Measurements from ENCODE around the gene GSN.

GSN gene

DNA sequence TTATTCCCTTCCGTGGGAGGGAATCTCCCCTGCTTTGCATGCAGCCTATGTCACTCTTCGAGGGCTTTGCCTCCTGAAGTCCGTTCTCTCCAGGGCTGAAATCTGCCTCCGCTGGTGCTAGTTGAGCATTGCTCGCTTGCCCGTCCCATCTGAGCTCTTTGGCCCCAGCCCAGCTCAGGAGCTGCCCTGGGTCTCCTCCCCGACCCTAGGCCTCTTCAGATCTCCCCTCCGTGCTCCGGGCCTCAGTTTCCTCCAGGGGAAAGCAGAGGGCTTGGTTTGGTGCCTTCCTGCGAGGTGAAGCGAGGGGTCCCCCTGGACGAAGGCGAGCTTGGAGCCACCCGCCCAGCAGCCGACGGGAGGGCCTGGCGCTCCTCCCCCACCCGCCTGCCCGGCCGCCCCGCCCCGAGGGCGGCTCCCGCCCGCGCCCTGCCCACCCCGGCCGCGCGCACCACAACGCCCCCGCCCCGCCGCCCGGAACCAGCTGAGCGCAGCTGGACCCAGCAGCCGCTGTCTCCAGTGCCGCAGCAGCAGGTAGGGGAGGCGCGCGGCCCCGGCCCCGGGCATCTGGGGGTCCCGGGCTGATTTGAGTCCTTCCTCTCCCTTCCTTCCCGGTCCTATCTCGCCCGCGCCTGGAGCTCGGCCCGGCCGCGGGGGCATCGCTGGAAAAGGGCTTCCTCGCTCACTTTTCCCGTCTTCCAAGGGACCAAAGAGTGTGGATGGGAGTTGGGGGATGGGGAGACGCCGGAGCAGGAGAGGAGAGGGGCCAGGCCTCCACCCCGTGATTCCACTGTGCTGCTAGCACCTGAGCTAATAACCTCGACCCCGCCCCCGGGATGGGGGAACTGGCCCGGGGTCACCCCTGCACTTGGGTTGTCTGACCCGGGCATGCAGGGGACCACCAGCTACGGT lies at the start of gene GSN:
Gene GSN, plus strand, starts transcription at position 474 of the 909 bp plus-strand sequence. CDS start 33,810 bp downstream, outside the sequence.
- in situ Hi-C loops (cut with MboI; ENCODE audit: low sequenced_read_pairs): no loop called here

- in situ Hi-C loops (cut with MboI; ENCODE audit: low sequenced_read_pairs): loop anchor here (10.0 kb wide), 1 partner anchor 96 kb away; no protein-coding TSS in a partner anchor
Measured at GRCh38 chr9:121218357-121219027, 49.5 kb upstream of the GSN start.

- in situ Hi-C loops (cut with MboI; ENCODE audit: low sequenced_read_pairs): loop anchor here (10.0 kb wide), 1 partner anchor 95 kb away; no protein-coding TSS in a partner anchor
Measured at GRCh38 chr9:121219530-121219929, 48.4 kb upstream of the GSN start.

GRCh38 chr9:121220996-121221663 lies 46.8 kb upstream of the GSN start:
- in situ Hi-C loops (cut with MboI; ENCODE audit: low sequenced_read_pairs): no loop called here

DNA sequence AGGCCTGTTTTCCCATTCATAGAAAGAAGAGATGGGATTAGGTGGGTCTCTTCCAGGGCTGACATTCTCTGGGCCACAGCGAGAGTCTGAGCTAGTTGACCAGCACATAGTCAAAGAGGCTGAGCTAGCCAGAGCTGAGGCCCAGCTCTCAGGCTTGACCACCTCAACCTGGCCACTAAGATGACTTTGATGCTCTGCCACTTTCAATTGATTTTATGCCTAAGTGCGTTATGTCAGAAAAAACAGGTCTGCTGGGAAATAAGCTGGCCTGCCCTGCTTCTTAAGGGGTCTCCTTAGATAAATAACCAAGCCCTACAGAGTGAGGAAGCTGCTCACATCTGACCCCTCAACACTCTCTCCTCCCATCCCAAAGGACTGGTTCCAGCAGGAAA lies 46.3 kb upstream of the GSN start:
- in situ Hi-C loops (cut with MboI; ENCODE audit: low sequenced_read_pairs): no loop called here

DNA sequence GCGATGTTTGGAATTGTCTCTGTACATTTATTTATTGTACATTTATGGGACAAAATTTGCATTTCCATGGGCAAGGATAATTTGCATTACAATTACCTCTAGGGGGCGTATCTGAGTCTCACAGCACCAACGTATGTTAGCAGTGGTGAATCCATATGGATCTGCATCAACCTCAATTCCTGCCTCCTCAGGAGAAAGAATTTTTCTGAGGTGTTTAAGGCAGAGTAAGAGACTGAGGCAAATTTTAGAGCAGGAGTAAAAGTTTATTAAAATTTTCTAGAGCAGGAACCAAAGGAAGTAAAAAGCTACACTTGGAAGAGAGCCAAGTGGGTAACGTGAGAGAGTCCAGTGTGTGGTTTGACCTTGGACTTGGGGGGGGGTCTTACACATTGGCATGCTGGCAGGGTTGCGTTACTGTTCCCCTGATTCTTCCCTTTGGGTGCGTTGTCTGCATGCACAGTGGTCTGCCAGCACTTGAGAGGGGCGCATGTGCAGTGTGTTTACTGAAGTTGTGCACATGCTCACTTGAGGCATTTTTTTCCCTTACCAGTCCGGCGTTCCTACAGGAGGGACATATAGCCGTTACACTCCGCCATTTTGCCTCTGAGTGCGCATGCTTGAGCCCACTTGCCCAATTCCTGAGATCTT lies 45.3 kb upstream of the GSN start:
- in situ Hi-C loops (cut with MboI; ENCODE audit: low sequenced_read_pairs): no loop called here

DNA sequence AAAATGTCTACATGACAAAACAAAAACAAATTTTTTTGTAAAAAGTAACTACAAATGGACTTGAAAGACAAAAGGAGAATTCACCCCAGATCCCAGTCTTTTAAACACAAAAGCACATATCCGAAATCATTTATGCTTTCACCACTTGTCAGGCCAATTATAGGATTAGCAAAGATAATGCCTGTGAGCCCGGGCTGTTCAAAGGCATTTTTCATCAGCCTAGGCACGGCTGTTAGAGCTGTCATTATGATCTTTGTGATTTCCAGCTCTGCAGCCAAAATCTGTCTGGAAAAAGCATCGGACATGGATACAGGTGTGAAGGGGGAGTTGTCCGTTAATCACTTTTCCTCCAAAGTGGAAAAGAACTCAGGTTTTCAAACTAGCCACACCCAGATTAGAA lies 42.7 kb upstream of the GSN start:
- in situ Hi-C loops (cut with MboI; ENCODE audit: low sequenced_read_pairs): no loop called here

- in situ Hi-C loops (cut with MboI; ENCODE audit: low sequenced_read_pairs): no loop called here
Measured at GRCh38 chr9:121226175-121226574, 41.8 kb upstream of the GSN start.

DNA sequence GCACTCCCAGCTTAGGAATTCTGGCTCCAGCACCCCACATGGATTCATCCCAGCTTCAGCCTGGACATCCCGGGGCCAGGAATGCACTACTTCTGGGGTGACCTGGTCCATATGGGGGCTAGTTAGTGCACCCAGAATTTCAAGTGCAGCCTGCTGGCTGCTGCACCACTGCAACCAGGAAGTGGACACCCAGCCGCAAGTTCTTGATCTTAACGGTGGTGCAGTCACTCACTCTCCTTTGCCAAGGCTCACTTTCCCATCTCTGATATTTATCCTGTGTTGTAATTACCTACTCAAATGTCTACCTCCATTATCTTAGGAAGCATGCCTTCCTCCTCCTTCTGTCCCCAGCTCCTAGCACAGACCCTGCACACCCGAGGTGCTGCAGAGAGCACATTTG lies 40.1 kb upstream of the GSN start:
- in situ Hi-C loops (cut with MboI; ENCODE audit: low sequenced_read_pairs): no loop called here

DNA sequence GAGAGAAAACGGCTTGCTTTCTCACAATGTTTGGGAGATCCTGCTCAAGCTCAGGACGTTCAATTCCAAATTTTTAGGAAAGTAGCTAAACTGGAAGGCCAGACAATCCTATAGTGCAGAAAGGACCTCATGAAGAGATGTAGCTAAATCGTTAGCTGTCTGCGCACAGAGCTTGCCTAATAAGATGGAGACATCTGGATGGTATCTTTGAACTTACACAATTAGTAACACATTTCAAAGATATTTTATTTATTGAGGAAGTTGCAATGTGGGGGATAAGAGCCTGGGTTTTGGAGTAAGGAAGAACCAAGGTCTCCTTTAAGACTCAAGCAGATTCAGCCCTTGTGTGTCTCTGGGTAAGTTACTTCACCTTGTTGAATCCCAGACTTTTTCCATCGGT lies 37.7 kb upstream of the GSN start:
- in situ Hi-C loops (cut with MboI; ENCODE audit: low sequenced_read_pairs): no loop called here

- in situ Hi-C loops (cut with MboI; ENCODE audit: low sequenced_read_pairs): no loop called here
Measured at GRCh38 chr9:121232251-121232650, 35.7 kb upstream of the GSN start.

- in situ Hi-C loops (cut with MboI; ENCODE audit: low sequenced_read_pairs): no loop called here
Measured at GRCh38 chr9:121233906-121234831, 33.8 kb upstream of the GSN start.

DNA sequence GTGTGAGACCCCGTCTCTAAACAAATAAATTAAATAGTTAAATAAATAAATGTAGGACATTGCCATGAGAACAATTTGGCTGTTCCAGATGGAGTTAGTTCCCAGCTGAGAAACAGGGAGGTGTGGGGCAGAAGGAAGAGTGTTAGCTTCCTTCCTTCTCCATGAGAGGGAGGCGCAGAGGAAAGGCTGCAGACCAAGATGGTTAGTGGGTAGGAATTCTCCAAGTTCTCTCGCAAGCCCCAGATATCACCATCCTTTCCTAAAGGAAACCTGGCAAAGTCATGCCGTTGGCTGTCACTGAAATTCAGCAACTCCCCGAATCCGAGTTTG lies 33.2 kb upstream of the GSN start:
- in situ Hi-C loops (cut with MboI; ENCODE audit: low sequenced_read_pairs): no loop called here

DNA sequence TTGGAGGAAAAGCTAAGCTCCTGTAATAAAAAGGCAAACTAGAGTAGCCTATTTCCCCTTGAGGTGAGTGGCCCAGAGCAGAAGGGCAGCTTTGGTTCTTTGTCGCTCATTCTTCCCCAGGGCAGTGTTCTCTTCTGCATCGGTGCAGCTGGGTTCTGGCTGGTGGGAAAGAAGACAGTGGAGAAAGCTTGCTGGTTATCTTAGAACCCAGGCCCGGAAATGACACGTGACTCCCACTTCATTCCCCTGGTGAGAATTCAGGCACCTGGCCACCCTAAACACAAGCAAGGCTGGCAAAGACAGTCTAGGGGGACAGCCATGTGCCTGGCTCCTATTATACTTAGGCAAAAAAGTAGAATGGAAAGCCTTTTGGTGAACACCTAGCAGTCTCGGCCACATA lies 32.5 kb upstream of the GSN start:
- in situ Hi-C loops (cut with MboI; ENCODE audit: low sequenced_read_pairs): no loop called here

- in situ Hi-C loops (cut with MboI; ENCODE audit: low sequenced_read_pairs): no loop called here
Measured at GRCh38 chr9:121237916-121238315, 30.0 kb upstream of the GSN start.

- in situ Hi-C loops (cut with MboI; ENCODE audit: low sequenced_read_pairs): no loop called here
Measured at GRCh38 chr9:121239071-121239470, 28.9 kb upstream of the GSN start.

DNA sequence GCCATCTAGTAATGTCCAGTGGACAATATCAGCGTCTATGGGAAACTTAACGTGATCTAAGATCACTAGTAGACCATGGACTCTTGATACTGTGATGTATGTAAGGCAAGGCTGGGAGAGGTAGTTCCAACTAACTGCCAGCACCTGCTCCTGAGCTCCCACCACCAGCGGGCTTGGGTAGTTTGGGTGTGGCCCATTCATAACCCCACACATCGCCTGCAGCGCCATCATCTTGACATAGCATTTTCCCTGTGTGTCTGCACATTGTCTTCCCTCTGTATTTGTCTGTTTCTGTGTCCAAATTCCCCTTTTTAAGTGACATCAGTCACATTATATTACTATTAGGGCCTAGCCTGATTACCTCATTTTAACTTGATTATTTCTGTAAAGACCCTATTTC lies 28.1 kb upstream of the GSN start:
- in situ Hi-C loops (cut with MboI; ENCODE audit: low sequenced_read_pairs): no loop called here

DNA sequence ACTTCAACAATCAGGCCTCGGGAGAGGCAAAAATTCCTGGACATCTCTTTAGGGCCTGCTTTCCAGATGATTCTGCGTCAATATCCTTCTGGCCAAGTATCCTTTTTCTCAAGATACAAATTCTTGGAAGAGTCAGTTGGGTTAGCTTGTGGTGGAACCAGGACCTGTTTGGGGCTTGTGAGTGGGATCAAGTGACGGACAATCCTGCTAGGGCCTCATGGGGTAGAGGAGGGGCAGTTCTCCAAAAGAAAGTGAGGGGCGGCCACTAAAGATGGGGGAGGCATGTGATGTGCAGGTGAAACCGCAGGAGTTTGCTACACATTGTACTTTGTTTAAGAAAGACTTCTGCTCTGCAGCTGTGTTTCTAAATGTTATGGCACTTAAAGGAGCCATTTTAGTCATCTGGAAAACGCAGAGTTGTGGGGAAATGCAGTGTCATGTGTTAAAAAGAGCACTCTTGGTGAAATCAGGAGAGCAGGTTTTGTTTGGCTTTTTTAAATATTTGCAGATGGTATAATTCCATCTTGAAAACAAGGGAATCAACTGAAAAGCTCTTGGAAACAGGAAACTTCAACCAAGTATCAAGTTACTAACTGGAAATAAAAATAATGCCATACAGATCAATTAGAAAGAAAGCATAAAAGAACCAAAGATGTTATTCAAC lies 27.4 kb upstream of the GSN start:
- in situ Hi-C loops (cut with MboI; ENCODE audit: low sequenced_read_pairs): no loop called here

GRCh38 chr9:121242219-121242958 lies 25.6 kb upstream of the GSN start:
- in situ Hi-C loops (cut with MboI; ENCODE audit: low sequenced_read_pairs): no loop called here
